IMR-90 (cell line): ENCODE results near the gene TMPRSS2. TPM values are rescaled to one million over a fixed set of nuclear protein-coding genes. Genes with fewer than 3 reads are reported as not detected.

Experiments used
- ATAC-seq: fragments of 200-7000 bp; cut with Tn5 transposase; 2 replicates; pipeline ENCODE4 v1.9.1; 2020; ENCODE audit warnings: low read depth, mild to moderate bottlenecking, moderate library complexity
- BruUV-seq: library from RNA; stranded (reverse); fragments of 400-500 nt; replicated peaks from 2 replicates; lab custom pipeline; 2021; lab: Mats Ljungman, UMichigan
- CTCF ChIA-PET: fragments of 300-600 bp; formaldehyde crosslinking; extraction: SDS; loops from one replicate; lab custom pipeline; 2021; ENCODE audit warnings: antibody characterized with exemption; lab: Yijun Ruan, JAX
- POLR2A ChIA-PET: fragments of 300-600 bp; sonication (Branson Sonifier 250); formaldehyde crosslinking; loops from one replicate; lab custom pipeline; 2022; ENCODE audit warnings: antibody characterized with exemption; ENCODE audit not compliant: unreplicated experiment; lab: Charles Lee
- DNase-seq: peaks from one replicate; pipeline ENCODE4 v3.0.0; 2013
- H2AFZ ChIP-seq: replicated peaks from 2 replicates; pipeline ENCODE3; 2013; ENCODE audit warnings: low read length, mild to moderate bottlenecking; ENCODE audit not compliant: poor library complexity
- H2AK5ac ChIP-seq: 2 replicates; pipeline ENCODE4 v1.6.1; 2013; ENCODE audit warnings: low read depth, low read length, inconsistent platforms
- H2AK9ac ChIP-seq: replicated peaks from 2 replicates; pipeline ENCODE3; 2013; ENCODE audit warnings: mild to moderate bottlenecking, low read depth, low read length, moderate library complexity; ENCODE audit not compliant: poor library complexity
- H2BK120ac ChIP-seq: 2 replicates; pipeline ENCODE4 v1.6.1; 2013; ENCODE audit warnings: low read depth, low read length, inconsistent platforms
- H2BK15ac ChIP-seq: 3 replicates; pipeline ENCODE4 v1.6.1; 2013; ENCODE audit warnings: low read depth, low read length, inconsistent platforms
- H2BK20ac ChIP-seq: 2 replicates; pipeline ENCODE4 v1.6.1; 2013; ENCODE audit warnings: low read depth, mild to moderate bottlenecking, inconsistent platforms, low read length, moderate library complexity
- H2BK5ac ChIP-seq: 2 replicates; pipeline ENCODE4 v1.6.1; 2013; ENCODE audit warnings: mild to moderate bottlenecking, low read depth, low read length, inconsistent platforms; ENCODE audit not compliant: poor library complexity, severe bottlenecking
- H3K14ac ChIP-seq: replicated peaks from 2 replicates; pipeline ENCODE4 v1.6.1; 2013; ENCODE audit warnings: low read depth, low read length, inconsistent platforms
- H3K18ac ChIP-seq: 2 replicates; pipeline ENCODE4 v1.6.1; 2013; ENCODE audit warnings: low read depth, low read length, control low read depth
- H3K23ac ChIP-seq: 2 replicates; pipeline ENCODE4 v1.6.1; 2013; ENCODE audit warnings: low read depth, low read length, inconsistent platforms
- H3K27ac ChIP-seq: 2 replicates; pipeline ENCODE4 v1.5.1; 2013; ENCODE audit warnings: mild to moderate bottlenecking, control low read depth, low read length; ENCODE audit not compliant: insufficient read depth
- H3K27me3 ChIP-seq: 2 replicates; pipeline ENCODE4 v1.6.1; 2013; ENCODE audit warnings: low read length; ENCODE audit not compliant: control insufficient read depth, insufficient read depth
- H3K36me3 ChIP-seq: 2 replicates; pipeline ENCODE4 v1.6.1; 2013; ENCODE audit warnings: low read length, mixed read lengths; ENCODE audit not compliant: control insufficient read depth, insufficient read depth
- H3K4ac ChIP-seq: 2 replicates; pipeline ENCODE4 v1.6.1; 2013; ENCODE audit warnings: low read depth, low read length, inconsistent platforms
- H3K4me1 ChIP-seq: 2 replicates; pipeline ENCODE4 v1.6.1; 2013; ENCODE audit warnings: low read length, mixed read lengths; ENCODE audit not compliant: control insufficient read depth, insufficient read depth
- H3K4me2 ChIP-seq: 2 replicates; pipeline ENCODE4 v1.6.1; 2013; ENCODE audit warnings: low read depth, mild to moderate bottlenecking, control low read depth, low read length, moderate library complexity
- H3K4me3 ChIP-seq: 2 replicates; pipeline ENCODE4 v1.5.1; 2013; ENCODE audit warnings: low read depth, mild to moderate bottlenecking, control low read depth, low read length, moderate library complexity; ENCODE audit not compliant: insufficient read depth
- H3K56ac ChIP-seq: 2 replicates; pipeline ENCODE4 v1.6.1; 2013; ENCODE audit warnings: low read length, inconsistent platforms; ENCODE audit not compliant: insufficient read depth; ENCODE audit errors: extremely low read depth
- H3K79me1 ChIP-seq, 2 experiments: 2 replicates each; pipeline ENCODE4 v1.6.1; 2013; ENCODE audit warnings: low read length in 2 of 2, inconsistent platforms in 1 of 2, low read depth in 1 of 2
- H3K9ac ChIP-seq: 2 replicates; pipeline ENCODE4 v1.6.1; 2013; ENCODE audit warnings: low read depth, low read length, control low read depth
- H3K9me1 ChIP-seq: 2 replicates; pipeline ENCODE4 v1.6.1; 2013; ENCODE audit warnings: low read length, inconsistent platforms; ENCODE audit not compliant: insufficient read depth
- H3K9me3 ChIP-seq: 2 replicates; pipeline ENCODE4 v1.6.1; 2013; ENCODE audit warnings: low read length; ENCODE audit not compliant: control insufficient read depth, insufficient read depth
- H4K20me1 ChIP-seq: 2 replicates; pipeline ENCODE4 v1.6.1; 2013; ENCODE audit warnings: low read length, inconsistent platforms; ENCODE audit not compliant: insufficient read depth
- H4K5ac ChIP-seq: 2 replicates; pipeline ENCODE4 v1.6.1; 2013; ENCODE audit warnings: mild to moderate bottlenecking, low read depth, low read length, control low read depth
- H4K8ac ChIP-seq, 2 experiments: 2 replicates each; pipeline ENCODE4 v1.6.1; 2013; ENCODE audit warnings: low read depth in 2 of 2, low read length in 2 of 2, control low read depth in 1 of 2, inconsistent platforms in 1 of 2
- H4K91ac ChIP-seq: 2 replicates; pipeline ENCODE4 v1.6.1; 2013; ENCODE audit warnings: low read depth, low read length, inconsistent platforms; ENCODE audit not compliant: insufficient read depth
- BHLHE40 ChIP-seq: fragments of 150-350 bp; IDR thresholded peaks from 2 replicates; pipeline ENCODE4 v1.6.1; 2016; ENCODE audit warnings: mild to moderate bottlenecking, low read depth, low read length
- CEBPB ChIP-seq: IDR thresholded peaks from 2 replicates; pipeline ENCODE4 v1.6.1; 2012; ENCODE audit warnings: low read depth, low read length, improper control_type of control experiment
- CHD1 ChIP-seq: IDR thresholded peaks from 2 replicates; pipeline ENCODE4 v1.6.1; 2012; ENCODE audit warnings: low read depth, low read length, improper control_type of control experiment
- FOS ChIP-seq: fragments of 150-350 bp; IDR thresholded peaks from 2 replicates; pipeline ENCODE4 v1.6.1; 2016; ENCODE audit warnings: low read depth, low read length
- MAFK ChIP-seq: IDR thresholded peaks from 2 replicates; pipeline ENCODE4 v1.6.1; 2012; ENCODE audit warnings: low read depth, low read length, improper control_type of control experiment
- MXI1 ChIP-seq: IDR thresholded peaks from 2 replicates; pipeline ENCODE4 v1.6.1; 2012; ENCODE audit warnings: low read depth, mild to moderate bottlenecking, low read length, moderate library complexity, borderline replicate concordance
- NFE2L2 ChIP-seq: fragments of 150-350 bp; IDR thresholded peaks from 2 replicates; pipeline ENCODE4 v1.6.1; 2016; ENCODE audit warnings: low read depth, mild to moderate bottlenecking, low read length
- POLR2A ChIP-seq: IDR thresholded peaks from 2 replicates; pipeline ENCODE4 v1.6.1; 2012; ENCODE audit warnings: mild to moderate bottlenecking, low read depth, low read length
- RFX5 ChIP-seq: IDR thresholded peaks from 2 replicates; pipeline ENCODE4 v1.8.0; 2012; ENCODE audit warnings: low read depth, mild to moderate bottlenecking, low read length, moderate library complexity
- SMC3 ChIP-seq: fragments of 150-350 bp; IDR thresholded peaks from 2 replicates; pipeline ENCODE4 v1.6.1; 2016; ENCODE audit warnings: low read depth, mild to moderate bottlenecking, antibody characterized with exemption, low read length, moderate library complexity
- WGBS, 2 experiments: methylation state at CpG; one replicate each; pipeline versions ENCODE4 v1.1.5 to v1.1.7; 2013; ENCODE audit warnings: missing lambda C conversion rate in 2 of 2; ENCODE audit not compliant: insufficient read length in 1 of 2; ENCODE audit errors: extremely low coverage in 2 of 2; 5-methylcytosine and 5-hydroxymethylcytosine counted together
- dilution Hi-C: fragments of 300-500 bp; cut with HindIII; formaldehyde crosslinking; loops from one replicate; pipeline ENCODE4 v1.14.3; 2018; ENCODE audit warnings: low sequenced_read_pairs; ENCODE audit not compliant: unreplicated experiment
- in situ Hi-C: fragments of 300-500 bp; cut with MboI; formaldehyde crosslinking; loops from 3 replicates; pipeline ENCODE4 v1.14.3; 2019; ENCODE audit warnings: low sequenced_read_pairs, inconsistent platforms, mixed read lengths
- intact Hi-C: fragments of 100-400 bp; cut with micrococcal nuclease; formaldehyde crosslinking; loops from 2 replicates; pipeline ENCODE4 v1.10.0; 2022
- polyA plus RNA-seq, 3 experiments: library from polyadenylated mRNA; depleted of rRNA; stranded (reverse); fragments of >200 nt; gene quantifications; 2 replicates each; pipeline ENCODE4 v1.2.3, GENCODE V29; 2012; ENCODE audit warnings: low replicate concordance in 1 of 3
- total RNA-seq: library from RNA; depleted of rRNA; stranded (reverse); fragments of >200 nt; gene quantifications from 2 replicates; pipeline ENCODE4 v1.2.3, GENCODE V29; 2012
- TF ChIP-seq, protein P1 (sequence below): fragments of 150-350 bp; IDR thresholded peaks from 2 replicates; pipeline ENCODE4 v1.6.1; 2017; ENCODE audit warnings: mild to moderate bottlenecking, antibody characterized with exemption, low read length, low read depth
- TF ChIP-seq, protein P2 (sequence below): fragments of 150-350 bp; IDR thresholded peaks from 2 replicates; pipeline ENCODE4 v1.6.1; 2016; ENCODE audit warnings: low read depth, mild to moderate bottlenecking, low read length, moderate library complexity, borderline replicate concordance
- TF ChIP-seq, protein P3 (sequence below): conservative IDR thresholded peaks from 2 replicates; pipeline ENCODE4 v1.5.1; 2012; ENCODE audit warnings: mild to moderate bottlenecking, low read depth, low read length, improper control_type of control experiment

The TMPRSS2 gene
- total and polyA plus RNA-seq, 2 of the 4 experiments (the other 2 are of a cell fraction): not detected

DNA sequence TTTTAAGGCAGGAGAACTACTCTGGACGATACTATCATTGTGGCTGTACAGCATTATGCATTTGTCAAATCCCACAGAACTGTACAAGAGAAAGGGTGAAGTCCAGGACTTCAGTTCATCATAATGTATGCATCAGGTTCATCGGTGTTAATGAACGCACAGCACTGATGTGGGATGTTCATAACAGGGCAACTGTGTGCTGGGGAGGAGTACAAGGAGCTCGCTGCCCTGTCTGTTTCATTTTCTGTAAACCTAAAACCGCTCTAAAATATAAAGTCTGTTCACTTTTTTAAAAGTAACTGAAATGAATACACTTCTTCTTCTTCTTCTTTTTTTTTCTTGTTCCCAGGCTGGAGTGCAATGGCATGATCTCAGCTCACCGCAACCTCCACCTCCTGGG, 25.0 kb downstream of the TMPRSS2 start:
- H3K18ac ChIP-seq: no peak overlapping the region
- H3K14ac ChIP-seq: no peak overlapping the region
- no peak overlapping the region for H2AK5ac ChIP-seq
- H4K91ac ChIP-seq: no peak overlapping the region
- no peak overlapping the region for H3K4me3 ChIP-seq
- CTCF ChIA-PET: interaction anchor here (0.6 kb wide), 1 partner anchor 284 kb away, joined by 3 read pairs; no protein-coding TSS in a partner anchor
- H3K4me1 ChIP-seq: peaks cover 4% of the 10 kb centered on the region; the same call in 1 of the 2 replicates
- H2BK5ac ChIP-seq: no peak overlapping the region
- no peak overlapping the region for H2BK120ac ChIP-seq
- BruUV-seq: no TSS peak
- H4K8ac ChIP-seq: no peak overlapping the region
- no peaks in the 10 kb centered on the region for H3K27me3 ChIP-seq
- ATAC-seq (no peak), DNase-seq (no peak)
- no peaks in the 10 kb centered on the region for H3K79me1 ChIP-seq
- H2AFZ ChIP-seq: no peak overlapping the region
- no peak overlapping the region for H3K4ac ChIP-seq
- H3K9ac ChIP-seq: no peak overlapping the region
- intact Hi-C loops (no loop called here), in situ Hi-C loops (no loop called here), dilution Hi-C loops (no loop called here)
- 89% methylated on average over 1 of the region's 6 CpGs; no CpG with 5 or more reads in 1 of the 2 experiments for WGBS, 2 experiments
- H3K56ac ChIP-seq: no peak overlapping the region
- TF ChIP-seq BHLHE40 (no peak), POLR2A (no peak), MXI1 (no peak), SMC3 (no peak), RFX5 (no peak), CEBPB (no peak), CHD1 (no peak), NFE2L2 (no peak), MAFK (no peak), FOS (no peak)
- TF ChIP-seq, protein P1, sequence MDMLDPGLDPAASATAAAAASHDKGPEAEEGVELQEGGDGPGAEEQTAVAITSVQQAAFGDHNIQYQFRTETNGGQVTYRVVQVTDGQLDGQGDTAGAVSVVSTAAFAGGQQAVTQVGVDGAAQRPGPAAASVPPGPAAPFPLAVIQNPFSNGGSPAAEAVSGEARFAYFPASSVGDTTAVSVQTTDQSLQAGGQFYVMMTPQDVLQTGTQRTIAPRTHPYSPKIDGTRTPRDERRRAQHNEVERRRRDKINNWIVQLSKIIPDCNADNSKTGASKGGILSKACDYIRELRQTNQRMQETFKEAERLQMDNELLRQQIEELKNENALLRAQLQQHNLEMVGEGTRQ: no peak
- TF ChIP-seq, protein P2, sequence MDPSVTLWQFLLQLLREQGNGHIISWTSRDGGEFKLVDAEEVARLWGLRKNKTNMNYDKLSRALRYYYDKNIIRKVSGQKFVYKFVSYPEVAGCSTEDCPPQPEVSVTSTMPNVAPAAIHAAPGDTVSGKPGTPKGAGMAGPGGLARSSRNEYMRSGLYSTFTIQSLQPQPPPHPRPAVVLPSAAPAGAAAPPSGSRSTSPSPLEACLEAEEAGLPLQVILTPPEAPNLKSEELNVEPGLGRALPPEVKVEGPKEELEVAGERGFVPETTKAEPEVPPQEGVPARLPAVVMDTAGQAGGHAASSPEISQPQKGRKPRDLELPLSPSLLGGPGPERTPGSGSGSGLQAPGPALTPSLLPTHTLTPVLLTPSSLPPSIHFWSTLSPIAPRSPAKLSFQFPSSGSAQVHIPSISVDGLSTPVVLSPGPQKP: no peak
- TF ChIP-seq, protein P3, sequence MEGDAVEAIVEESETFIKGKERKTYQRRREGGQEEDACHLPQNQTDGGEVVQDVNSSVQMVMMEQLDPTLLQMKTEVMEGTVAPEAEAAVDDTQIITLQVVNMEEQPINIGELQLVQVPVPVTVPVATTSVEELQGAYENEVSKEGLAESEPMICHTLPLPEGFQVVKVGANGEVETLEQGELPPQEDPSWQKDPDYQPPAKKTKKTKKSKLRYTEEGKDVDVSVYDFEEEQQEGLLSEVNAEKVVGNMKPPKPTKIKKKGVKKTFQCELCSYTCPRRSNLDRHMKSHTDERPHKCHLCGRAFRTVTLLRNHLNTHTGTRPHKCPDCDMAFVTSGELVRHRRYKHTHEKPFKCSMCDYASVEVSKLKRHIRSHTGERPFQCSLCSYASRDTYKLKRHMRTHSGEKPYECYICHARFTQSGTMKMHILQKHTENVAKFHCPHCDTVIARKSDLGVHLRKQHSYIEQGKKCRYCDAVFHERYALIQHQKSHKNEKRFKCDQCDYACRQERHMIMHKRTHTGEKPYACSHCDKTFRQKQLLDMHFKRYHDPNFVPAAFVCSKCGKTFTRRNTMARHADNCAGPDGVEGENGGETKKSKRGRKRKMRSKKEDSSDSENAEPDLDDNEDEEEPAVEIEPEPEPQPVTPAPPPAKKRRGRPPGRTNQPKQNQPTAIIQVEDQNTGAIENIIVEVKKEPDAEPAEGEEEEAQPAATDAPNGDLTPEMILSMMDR: no peak
- H2BK15ac ChIP-seq: no peak overlapping the region
- H2AK9ac ChIP-seq: no peak overlapping the region
- no peak overlapping the region for H2BK20ac ChIP-seq
- H3K9me3 ChIP-seq: no peaks in the 10 kb centered on the region
- no peak overlapping the region for H3K27ac ChIP-seq
- no peak overlapping the region for H3K4me2 ChIP-seq
- no peaks in the 10 kb centered on the region for H3K36me3 ChIP-seq
- H4K20me1 ChIP-seq: no peaks in the 10 kb centered on the region
- no peak overlapping the region for H4K5ac ChIP-seq
- H3K9me1 ChIP-seq: no peaks in the 10 kb centered on the region
- H3K23ac ChIP-seq: no peak overlapping the region
- POLR2A ChIA-PET: no interaction called here
